Stimulated activated CD8-positive, alpha-beta memory T cell treated with anti-CD3 and anti-CD28 coated beads, Interleukin-7, amount 100 ng/mL, for 4 hours (primary cell): ENCODE data around the gene CSNK2A1.
A peak's percentile ranks its signal among the peaks of the same experiment; 100 is the strongest.
"Not testable (repeated sequence)": the region's sequence is repeated elsewhere in the genome, so short reads cannot be mapped to it uniquely, and the experiment has no call there.

ENCODE experiments used
- DNase-seq, 2 donors: peaks; one replicate each; pipeline ENCODE4 v3.0.0-alpha.2; 2020; ENCODE audit warnings: low read depth in 2 of 2

Gene CSNK2A1

DNA sequence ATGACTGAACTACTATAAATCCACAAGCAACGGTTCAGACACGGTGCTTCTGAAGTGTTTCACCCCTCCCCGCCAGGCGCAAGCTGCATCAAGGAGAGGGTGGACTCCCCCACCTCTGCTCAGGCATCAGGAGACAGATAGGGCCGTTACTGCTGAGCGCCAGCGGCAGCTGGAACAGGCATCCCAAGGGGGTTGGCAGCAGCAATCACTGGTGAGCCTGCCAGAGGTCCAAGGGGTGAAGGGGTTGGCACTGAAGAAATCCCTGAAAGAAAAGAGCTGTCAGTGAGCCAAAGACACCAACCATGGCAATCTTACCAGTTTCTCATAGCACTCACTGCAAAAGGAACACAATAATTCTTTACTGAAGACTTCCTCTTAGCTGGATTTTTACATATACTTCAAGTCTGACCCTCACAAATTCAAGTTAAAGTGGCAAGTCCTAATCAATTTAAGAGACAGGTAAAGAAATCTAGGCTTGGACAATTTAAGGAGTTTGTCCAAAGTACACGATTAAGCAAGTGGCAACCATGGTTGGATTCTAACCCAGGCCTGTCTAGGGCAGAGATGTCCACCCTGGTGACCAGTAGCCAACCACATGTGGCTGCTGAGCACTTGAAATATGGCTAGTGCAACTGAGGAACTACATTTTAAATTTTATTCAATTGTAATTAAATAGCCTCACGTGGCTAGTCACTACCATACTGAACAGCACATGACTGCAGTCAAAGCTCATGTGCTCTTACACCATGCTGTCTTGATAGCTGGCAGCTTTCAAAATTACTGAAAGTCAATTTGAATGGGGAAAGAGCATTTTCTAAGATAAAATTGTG lies 59.6 kb downstream of the CSNK2A1 start:
- DNase-seq = no peak

DNA sequence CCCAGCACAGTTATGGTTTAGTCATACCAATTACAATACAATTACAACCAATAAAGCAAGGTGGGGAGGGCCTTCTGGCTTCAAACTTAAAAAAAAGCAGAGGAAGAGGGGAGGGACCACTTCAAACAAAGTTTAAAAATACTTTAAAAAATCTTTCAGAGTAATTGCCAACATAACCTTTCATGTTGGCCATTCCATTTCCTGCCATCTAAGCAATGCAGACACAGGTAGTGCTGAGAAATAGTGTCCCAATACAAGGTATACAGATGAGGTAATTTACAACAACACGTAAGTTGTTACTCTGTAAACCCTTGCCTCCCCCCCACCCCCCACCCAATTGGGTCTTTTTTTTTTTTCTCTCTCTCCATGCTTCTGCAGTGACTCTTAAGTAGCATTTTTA lies 62.4 kb downstream of the CSNK2A1 start:
- no peak for DNase-seq

DNA sequence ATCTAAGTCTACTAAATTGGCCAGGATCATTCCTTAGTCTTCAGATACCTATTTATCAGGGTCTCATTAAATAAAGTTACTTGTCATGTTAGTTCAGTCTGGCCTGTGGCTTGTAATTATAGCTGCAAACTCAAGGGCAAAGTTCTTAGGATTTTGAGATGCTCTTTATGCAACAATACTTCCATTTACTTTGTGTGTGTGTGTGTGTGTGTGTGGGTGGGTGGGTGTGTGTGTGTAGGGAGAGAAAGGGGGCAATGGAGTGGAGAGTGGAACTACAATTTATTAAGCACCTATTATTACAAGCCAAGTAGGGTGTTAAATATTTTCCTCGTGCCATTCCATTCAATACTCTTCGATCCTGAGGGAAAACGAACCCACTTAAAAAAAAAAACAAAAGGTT lies 63.5 kb downstream of the CSNK2A1 start:
- no peak for DNase-seq

GRCh38 chr20:479487-479886 lies 64.1 kb downstream of the CSNK2A1 start:
- DNase-seq = no peak

- DNase-seq = no peak
Measured at GRCh38 chr20:478949-479429, 64.6 kb downstream of the CSNK2A1 start.

DNA sequence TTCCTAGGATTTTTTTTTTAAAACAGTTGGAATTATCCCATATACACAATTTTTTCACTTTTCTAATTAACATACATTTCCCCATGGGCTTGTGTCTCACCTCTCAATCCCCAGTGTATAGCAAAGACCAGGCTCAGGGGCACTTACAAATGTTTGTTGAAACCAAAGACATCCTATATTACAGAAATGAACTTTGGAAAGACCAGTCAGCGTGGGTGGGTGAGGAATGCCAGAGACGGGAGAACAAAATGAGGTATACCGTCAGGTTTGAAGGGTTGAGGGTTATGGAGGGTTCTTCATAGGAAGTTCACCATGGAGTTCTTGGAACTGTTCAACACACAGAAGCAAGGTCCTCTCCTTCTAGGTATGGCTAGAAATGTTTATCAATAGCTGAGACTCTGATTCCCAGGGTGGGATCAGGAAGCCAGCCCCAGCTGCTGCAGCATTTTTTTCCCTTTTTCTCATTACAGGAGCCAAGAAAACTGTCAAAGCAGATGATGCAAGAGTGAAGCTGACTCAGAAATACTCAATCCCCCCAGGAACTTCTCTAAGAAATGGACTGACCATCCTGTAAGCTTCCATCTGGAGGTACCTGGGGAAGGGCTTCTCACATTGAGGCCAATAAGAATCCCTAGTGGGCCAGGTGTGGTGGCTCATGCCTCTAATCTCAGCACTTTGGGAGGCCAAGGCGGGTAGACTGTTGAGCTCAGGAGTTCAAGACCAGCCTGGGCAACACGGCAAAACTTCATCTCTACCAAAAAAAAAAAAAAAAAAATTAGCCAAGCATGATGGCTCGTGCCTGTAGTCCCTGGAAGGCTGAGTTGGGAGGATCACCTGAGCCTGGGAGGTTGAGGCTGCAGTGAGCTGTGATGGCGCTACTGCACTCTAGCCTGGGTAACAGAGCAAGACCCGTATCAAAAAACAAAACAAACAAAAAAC lies 65.3 kb downstream of the CSNK2A1 start:
- DNase-seq = no peak

DNA sequence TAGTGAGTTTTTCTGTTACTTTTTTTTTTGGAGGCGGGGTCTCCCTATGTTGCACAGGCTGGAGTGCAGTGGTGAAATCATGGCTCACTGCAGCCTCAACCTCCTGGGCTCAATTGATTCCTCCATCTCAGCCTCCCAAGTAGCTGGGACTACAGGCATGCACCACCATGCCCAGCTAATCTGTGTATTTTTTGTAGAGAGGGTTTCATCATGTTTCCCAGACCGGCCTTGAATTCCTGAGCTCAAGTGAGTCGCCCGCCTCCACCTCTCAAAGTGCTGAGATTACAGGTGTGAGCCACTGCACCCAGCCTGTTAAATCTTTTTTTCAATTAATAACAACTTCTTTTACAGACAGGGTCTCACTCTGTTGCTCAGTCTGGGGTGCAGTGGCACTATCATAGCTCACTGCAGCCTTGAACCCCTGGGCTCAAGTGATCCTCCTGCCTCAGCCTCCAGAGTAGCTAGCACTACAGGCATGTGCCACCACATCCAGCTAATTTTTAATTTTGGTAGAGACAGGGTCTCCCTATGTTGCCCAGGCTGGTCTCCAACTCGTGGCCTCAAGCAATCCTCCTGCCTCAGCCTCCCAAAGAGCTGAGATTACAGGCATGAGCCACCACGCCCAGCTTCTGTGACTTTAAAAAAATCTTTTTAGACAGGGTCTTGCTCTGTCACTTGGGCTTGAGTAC lies 66.9 kb downstream of the CSNK2A1 start:
- DNase-seq = not testable (repeated sequence)

DNA sequence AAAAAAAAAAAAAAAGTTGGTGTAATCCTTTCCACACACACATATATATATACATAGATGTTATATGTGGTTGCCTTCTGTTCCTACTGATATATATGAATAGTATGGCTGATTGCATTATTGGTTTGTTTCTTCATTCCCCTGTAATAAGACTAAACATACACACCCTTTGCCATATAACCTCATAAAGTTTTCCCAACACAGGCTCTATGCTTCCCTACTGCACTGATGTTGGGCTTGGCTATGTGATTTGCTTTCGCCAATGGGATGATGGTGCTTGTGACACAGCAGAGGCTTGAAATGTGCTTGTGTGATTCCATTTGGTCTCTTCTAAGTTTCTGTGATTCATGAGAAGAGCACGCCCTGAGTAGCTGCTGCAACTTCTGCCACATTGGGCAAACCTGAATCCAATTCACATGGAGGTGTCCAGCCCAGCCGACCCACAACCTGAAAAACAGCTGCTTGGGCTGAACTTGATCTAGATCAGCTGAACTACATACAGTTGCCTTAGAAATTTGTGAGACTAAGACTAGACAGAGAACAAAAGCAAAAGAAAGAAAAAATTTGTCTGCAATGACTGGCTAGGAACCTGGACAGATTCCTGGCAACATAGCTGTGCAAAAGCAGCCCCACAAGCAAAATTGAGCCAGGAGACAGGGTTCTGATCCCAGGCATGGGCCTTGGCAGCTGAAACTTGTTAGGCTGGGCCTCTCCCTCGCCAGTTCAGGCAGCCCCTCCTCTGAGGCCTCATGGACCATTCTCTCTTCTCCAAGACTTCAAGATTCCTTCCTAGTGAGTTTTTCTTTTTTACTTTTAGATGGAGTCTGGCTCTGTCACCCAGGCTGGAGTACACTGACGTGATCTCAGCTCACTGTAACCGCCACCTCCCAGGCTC lies 67.9 kb downstream of the CSNK2A1 start:
- no peak for DNase-seq

GRCh38 chr20:474581-474980 lies 69.0 kb downstream of the CSNK2A1 start:
- DNase-seq = no peak

DNA sequence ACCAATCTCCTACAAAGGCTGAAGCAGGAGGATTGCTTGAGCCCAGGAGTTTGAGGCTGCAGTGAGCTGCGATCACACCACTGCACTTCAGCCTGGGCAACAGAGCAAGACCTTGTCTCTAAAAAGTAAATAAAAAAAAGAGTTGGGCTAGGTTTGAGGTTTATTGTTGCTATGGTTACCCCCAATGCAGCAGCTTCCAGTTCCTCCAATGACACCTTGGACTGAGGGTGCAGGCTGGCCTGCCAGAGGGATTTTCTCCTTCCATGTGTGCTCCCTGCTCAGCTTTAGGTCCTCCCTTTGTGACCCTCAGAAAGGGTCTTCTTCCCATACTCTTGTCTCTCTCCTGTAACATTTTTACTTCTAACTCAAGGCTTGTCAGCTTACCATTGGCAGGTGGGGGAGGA lies 70.7 kb downstream of the CSNK2A1 start:
- DNase-seq = no peak

- no peak for DNase-seq
Measured at GRCh38 chr20:472137-472846, 71.3 kb downstream of the CSNK2A1 start.

- DNase-seq = no peak
Measured at GRCh38 chr20:469746-470490, 73.7 kb downstream of the CSNK2A1 start.

- no peak for DNase-seq
Measured at GRCh38 chr20:467755-468154, 75.8 kb downstream of the CSNK2A1 start.

- DNase-seq = peak; percentile 61 to 82
Measured at GRCh38 chr20:462199-462991, 81.2 kb downstream of the CSNK2A1 start, which contains the start of gene TBC1D20. Gene TBC1D20 (minus strand): TSS chr20:462533. CDS start chr20:462405, 128 bp downstream.

GRCh38 chr20:461254-462198 lies 82.1 kb downstream of the CSNK2A1 start:
- peak; percentile 29 to 51 for DNase-seq

DNA sequence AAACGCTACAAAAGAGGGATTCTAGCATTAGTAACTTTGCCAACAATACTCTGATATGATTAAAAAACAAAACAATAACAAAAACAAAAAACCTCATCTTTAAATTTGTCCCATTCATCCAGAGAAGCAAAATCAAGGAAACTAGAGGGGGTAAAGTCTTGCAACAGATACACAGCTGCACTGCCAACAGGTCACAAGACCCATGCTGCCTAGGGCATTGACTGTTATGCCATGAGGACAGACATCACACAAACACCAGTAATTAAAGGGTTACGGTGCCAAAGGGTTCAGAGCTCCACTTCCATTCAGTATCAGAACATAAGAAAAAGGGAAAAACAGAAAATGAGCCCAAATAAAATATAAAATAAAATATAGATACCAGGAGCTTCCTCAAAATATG lies 82.9 kb downstream of the CSNK2A1 start:
- DNase-seq = no peak

DNA sequence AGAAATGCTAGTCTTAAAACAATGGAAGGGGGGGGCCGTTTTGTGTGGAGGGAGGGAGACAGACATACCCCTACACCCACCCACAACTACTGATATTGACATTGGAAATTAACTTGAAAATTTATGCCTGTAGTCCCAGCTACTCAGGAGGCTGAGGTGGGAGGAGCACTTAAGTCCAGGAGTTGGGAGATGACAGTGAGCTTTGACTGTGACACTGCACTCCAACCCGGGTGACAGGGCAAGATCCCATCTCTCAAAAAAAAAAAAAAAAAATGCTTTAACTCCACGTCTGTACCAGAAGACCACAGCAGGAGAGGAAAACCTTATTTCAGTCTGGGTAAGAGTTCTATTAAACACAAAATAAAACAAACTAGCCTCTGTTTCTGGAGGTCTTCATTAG lies 83.4 kb downstream of the CSNK2A1 start:
- no peak for DNase-seq
